Natural killer cell treated with Interleukin-12 subunit alpha and Interleukin-12 subunit beta and Interleukin-15 and Interleukin-18, amount 100 ng/mL, for 72 hours (primary cell): ENCODE results near the gene ZXDC. TPM values are rescaled to one million over a fixed set of nuclear protein-coding genes. Genes with fewer than 3 reads are reported as not detected.

Source experiments
- ATAC-seq, 2 donors: fragments of 150-1000 bp; cut with Tn5 transposase in 1 of 2; sonication (Bioruptor Pico), chemical (Tn5 transposase) in 1 of 2; 2 replicates each; pipeline ENCODE4 v1.10.0; 2021
- DNase-seq: peaks from one replicate; pipeline ENCODE4 v3.0.0; 2022; ENCODE audit warnings: low spot score
- H3K27ac Mint-ChIP-seq, 2 donors: 1 replicate in 1 of 2; 2 replicates in 1 of 2; pipeline ENCODE4 v1.8.0; 2022; ENCODE audit warnings: mixed read lengths in 2 of 2, mild to moderate bottlenecking in 1 of 2, moderate library complexity in 1 of 2
- H3K27me3 Mint-ChIP-seq, 2 donors: 1 replicate in 1 of 2; 2 replicates in 1 of 2; pipeline ENCODE4 v1.8.0; 2022; ENCODE audit warnings: mixed read lengths in 2 of 2
- H3K36me3 Mint-ChIP-seq: one replicate; pipeline ENCODE4 v1.8.0; 2022; ENCODE audit warnings: mixed read lengths
- H3K4me1 Mint-ChIP-seq, 2 donors: 1 replicate in 1 of 2; 2 replicates in 1 of 2; pipeline ENCODE4 v1.8.0; 2022; ENCODE audit warnings: low read depth in 2 of 2, mixed read lengths in 2 of 2, mild to moderate bottlenecking in 1 of 2
- H3K4me3 Mint-ChIP-seq: one replicate; pipeline ENCODE4 v1.8.0; 2022; ENCODE audit warnings: mixed read lengths
- H3K9me3 Mint-ChIP-seq: 2 replicates; pipeline ENCODE4 v1.8.0; 2022; ENCODE audit warnings: mixed read lengths
- total RNA-seq, 2 donors: library from RNA; stranded (reverse); gene quantifications; one replicate each; pipeline ENCODE4 v1.2.3, GENCODE V29; 2022

ZXDC gene
- total RNA-seq, 2 donors from 2014 or later: 34.3 to 49.2 TPM

DNA sequence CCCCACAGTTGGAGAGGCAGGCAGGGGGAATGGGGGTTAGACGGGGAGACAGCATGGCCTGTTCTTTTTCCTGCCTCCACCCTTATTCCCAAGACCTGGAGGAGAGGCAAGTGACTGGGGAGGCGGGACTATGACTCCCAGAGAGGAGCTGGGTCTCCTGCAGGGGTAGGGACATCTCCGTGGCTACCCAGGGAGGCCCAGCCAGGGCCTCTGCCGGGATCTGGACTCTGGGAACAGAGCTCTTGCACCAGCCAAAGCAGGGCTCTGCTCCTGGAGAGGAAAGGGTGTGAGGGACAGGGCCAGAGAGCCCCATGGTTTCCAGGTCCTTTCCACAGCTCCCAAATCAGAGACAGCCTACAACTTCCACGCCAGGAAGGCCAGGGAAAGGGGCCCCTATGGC lies 58.2 kb downstream of the ZXDC start:
- DNase-seq: no peak
- Mint-ChIP-seq H3K4me1 (no peaks in the 10 kb centered on the region), H3K4me3 (no peak overlapping the region), H3K9me3 (no peaks in the 10 kb centered on the region), H3K27ac (no peak overlapping the region), H3K36me3 (no peaks in the 10 kb centered on the region), H3K27me3 (peaks cover 3 to 6% of the 10 kb centered on the region in 2 donors)
- ATAC-seq: no peak

DNA sequence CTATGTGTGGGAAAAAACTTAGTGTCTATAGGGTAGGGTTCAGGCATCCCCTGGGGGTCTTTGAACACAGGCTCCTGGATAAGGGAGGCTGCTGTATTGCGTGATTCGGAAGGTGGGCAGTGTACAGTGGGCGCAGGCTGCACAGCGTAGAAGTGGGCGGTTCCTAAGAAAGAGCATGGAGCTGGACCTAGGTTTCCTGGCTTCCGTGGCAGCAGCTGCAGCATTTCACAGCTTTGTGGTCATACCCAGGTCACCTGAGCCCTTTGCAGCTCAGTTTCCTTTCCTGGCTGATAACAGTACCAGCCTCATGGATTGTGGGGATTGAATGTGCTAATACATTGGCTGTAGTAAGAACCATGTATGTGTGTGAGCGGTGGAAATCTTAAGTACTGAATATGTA lies 58.7 kb downstream of the ZXDC start:
- Mint-ChIP-seq H3K27ac (no peak overlapping the region), H3K4me1 (no peaks in the 10 kb centered on the region), H3K4me3 (no peak overlapping the region), H3K27me3 (peaks cover 8% of the 10 kb centered on the region in 2 donors), H3K36me3 (no peaks in the 10 kb centered on the region), H3K9me3 (no peaks in the 10 kb centered on the region)
- no peak for ATAC-seq
- no peak for DNase-seq

DNA sequence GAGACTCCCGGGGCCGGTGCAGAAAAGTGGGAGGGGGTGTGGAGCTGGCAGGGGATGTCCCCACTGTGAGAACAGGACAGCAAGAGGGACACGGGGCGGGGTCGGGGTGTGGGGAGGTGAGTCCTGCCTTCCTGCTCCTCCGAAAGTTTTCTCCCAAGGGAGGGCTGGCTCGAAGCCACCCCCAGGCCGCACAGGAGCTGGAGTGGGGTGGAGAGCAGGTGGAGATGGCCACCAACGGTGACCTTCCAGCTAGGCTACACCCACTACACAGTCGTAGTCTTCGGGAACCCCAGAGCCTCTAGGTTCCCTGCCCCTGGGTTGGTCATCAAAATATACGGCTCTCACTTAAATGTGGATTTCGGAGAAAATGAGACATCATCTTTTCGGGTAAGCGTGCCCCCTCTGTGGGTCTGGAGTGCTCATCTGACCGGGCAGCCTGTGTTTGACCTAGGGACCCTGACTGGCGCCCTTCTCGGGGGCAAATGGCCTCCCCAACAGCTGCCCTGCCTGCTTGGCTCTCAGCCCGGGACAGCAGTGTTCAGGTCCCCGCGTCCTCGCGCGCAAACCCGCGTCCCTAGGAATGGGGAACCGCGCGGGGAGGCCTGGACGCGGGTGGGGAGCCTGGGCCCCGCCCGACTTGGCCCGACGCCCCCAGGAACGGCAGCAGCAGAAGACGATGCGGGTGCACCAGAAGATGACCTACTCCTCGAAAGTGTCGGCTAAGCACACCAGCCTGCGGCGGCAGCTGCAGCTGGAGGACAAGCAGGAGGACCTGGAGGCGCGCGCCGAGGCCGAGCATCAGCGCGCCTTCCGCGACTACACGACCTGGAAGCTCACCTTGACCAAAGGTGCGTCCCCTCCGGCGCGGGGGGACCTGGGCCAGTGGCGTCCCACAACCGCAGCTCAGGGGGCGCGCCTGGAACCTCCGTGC lies 59.8 kb downstream of the ZXDC start:
- H3K4me3 Mint-ChIP-seq: no peak overlapping the region
- H3K4me1 Mint-ChIP-seq: no peaks in the 10 kb centered on the region
- DNase-seq (no peak), ATAC-seq (no peak)
- no peak overlapping the region for H3K27ac Mint-ChIP-seq
- no peaks in the 10 kb centered on the region for H3K9me3 Mint-ChIP-seq
- no peaks in the 10 kb centered on the region for H3K36me3 Mint-ChIP-seq
- peaks cover 18 to 19% of the 10 kb centered on the region in 2 donors for H3K27me3 Mint-ChIP-seq

DNA sequence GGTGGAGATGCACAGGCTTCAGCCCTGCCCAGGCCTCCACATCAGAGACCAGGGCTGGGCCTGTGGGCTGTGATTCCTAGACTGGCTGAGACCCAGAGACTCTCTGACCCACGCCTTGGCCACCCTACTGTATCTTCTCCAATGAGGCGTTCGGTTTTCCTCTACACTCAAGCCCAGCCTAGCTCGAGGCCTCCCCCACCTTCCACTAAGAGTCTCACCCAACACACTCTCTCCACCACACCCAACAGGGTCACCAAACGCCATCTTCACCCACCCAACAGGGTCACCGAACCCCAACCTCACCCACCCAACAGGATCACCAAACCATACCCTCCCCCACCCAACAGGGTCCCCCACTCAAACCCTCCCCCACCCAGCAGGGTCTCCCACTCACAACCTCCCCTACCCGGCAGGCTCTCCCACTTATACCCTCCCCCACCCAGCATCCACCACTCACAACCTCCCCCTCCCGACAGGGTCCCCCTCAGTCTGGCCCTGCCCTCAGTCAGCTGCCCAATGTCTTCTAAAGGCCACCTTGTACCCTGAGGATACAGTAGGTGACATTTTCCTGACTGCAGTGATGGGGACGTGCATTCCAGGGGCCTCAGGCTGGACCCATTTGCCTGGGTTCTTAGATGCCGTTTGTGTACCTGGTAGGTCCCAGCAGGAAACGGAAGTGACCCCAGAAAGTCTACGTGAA lies 60.6 kb downstream of the ZXDC start:
- Mint-ChIP-seq H3K9me3 (no peaks in the 10 kb centered on the region), H3K36me3 (no peaks in the 10 kb centered on the region), H3K27ac (no peak overlapping the region), H3K4me3 (no peak overlapping the region), H3K4me1 (no peaks in the 10 kb centered on the region), H3K27me3 (peaks cover 22 to 26% of the 10 kb centered on the region in 2 donors)
- ATAC-seq (no peak), DNase-seq (no peak)

DNA sequence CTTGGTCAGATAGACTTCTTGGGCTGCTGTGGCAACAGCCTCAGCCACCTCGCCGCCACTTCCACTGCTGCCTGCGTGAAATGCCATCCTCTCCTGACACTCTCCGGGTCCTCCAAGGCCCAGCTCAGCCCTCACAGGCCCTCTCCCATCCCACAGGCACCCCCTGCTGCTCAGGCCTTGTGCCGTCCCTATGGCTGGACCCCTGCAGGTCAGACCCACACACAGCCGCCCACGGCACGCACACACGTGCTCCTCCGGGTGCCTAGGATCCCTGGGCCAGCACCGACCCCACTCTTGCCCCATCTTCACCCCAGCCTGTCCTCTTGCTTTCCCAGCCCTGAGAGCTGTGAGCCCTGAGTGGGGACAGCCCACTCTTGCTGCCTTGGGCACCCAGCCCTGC lies 61.3 kb downstream of the ZXDC start:
- no peak overlapping the region for H3K27ac Mint-ChIP-seq
- ATAC-seq: no peak
- no peaks in the 10 kb centered on the region for H3K4me1 Mint-ChIP-seq
- no peak for DNase-seq
- no peak overlapping the region for H3K4me3 Mint-ChIP-seq
- H3K27me3 Mint-ChIP-seq: peaks cover 22 to 27% of the 10 kb centered on the region in 2 donors
- H3K9me3 Mint-ChIP-seq: no peaks in the 10 kb centered on the region
- H3K36me3 Mint-ChIP-seq: no peaks in the 10 kb centered on the region

DNA sequence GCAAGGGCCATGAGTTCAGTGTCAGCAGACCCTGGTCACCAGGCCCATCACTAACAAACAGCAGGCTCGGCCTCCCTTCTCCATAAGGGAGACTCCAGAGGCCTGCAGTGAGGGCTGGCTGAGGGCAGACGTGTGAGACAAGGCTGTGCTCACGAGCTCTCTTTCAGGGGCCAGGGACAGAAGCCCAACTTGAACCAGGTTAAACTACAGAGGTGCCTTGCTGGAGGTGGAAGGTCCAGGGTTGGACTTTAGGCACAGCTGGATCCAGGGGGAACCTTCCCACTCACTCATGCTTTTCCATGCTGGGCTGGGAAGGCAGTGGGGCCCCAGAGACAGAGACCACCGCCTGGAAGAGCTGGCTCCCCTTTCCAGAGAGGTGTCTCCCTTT lies 62.0 kb downstream of the ZXDC start:
- no peak for DNase-seq
- no peaks in the 10 kb centered on the region for H3K4me1 Mint-ChIP-seq
- H3K27me3 Mint-ChIP-seq: peaks cover 25 to 34% of the 10 kb centered on the region in 2 donors
- no peaks in the 10 kb centered on the region for H3K9me3 Mint-ChIP-seq
- ATAC-seq: no peak
- no peak overlapping the region for H3K4me3 Mint-ChIP-seq
- H3K27ac Mint-ChIP-seq: no peak overlapping the region
- no peaks in the 10 kb centered on the region for H3K36me3 Mint-ChIP-seq

DNA sequence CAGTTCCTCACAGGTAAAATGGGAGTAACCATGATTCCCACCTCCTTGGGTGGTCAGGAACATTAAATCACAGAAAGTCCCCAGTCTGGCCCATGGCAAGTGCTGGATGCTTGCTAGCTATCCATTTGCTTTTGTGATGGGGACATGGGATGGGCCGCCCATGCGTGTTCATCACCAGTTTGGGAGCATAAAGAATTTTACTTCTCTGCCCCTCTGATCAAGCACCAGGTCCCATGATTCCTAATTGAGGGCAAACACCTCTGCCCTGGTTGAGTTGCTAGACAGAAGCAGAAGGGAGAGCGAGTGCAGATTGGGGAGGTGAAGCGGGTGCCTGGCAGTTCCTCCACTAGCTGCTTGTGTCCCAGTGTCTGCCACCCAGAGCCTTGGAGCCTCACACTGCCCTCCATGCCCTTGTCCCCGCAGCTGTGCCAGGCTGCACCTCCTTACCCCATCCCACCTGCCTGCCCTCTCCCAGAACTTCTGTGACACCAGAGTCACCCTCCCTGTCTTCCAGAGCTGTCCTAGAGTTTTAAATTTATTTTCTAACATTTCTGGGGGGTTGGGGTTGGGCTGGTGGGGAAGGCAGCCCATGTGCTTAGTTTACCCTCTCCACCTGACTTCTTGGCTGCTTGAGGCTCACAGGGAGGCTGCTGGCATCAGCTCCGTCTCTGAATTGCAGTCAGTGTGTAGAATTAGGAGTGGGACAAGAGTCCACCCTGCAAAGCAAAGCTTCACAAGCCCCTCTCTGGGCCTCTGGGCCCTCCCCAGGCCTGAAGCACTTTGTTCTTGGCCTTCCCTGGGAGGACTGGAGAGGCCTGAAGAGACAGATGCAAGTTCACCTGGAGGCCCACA lies 62.6 kb downstream of the ZXDC start:
- ATAC-seq (no peak), DNase-seq (no peak)
- Mint-ChIP-seq H3K4me1 (no peaks in the 10 kb centered on the region), H3K27me3 (peaks cover 25 to 34% of the 10 kb centered on the region in 2 donors), H3K4me3 (no peak overlapping the region), H3K27ac (no peak overlapping the region), H3K36me3 (no peaks in the 10 kb centered on the region), H3K9me3 (no peaks in the 10 kb centered on the region)

DNA sequence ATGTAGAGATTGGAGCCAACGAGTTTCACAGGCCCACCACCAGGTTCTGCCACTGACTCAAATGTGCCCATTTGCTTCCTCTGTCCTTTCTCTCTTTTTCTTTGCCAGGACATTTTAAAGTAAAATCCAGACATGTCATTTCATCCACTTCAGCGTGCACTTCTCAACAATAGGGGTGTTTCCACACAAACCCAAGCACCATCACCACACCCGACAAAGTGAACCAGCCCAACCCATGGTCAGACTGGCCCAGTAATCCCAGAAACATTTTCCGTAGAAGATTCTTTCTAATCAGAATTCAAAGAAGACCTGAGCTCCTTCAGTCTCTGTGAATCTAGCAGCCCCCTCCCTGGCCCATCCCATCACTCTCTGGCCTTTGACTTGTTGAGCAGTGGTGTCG lies 67.6 kb downstream of the ZXDC start:
- Mint-ChIP-seq H3K27me3 (peaks cover 19 to 35% of the 10 kb centered on the region in 2 donors), H3K36me3 (no peaks in the 10 kb centered on the region), H3K4me1 (no peaks in the 10 kb centered on the region), H3K27ac (no peak overlapping the region), H3K4me3 (no peak overlapping the region), H3K9me3 (no peaks in the 10 kb centered on the region)
- no peak for ATAC-seq
- no peak for DNase-seq

DNA sequence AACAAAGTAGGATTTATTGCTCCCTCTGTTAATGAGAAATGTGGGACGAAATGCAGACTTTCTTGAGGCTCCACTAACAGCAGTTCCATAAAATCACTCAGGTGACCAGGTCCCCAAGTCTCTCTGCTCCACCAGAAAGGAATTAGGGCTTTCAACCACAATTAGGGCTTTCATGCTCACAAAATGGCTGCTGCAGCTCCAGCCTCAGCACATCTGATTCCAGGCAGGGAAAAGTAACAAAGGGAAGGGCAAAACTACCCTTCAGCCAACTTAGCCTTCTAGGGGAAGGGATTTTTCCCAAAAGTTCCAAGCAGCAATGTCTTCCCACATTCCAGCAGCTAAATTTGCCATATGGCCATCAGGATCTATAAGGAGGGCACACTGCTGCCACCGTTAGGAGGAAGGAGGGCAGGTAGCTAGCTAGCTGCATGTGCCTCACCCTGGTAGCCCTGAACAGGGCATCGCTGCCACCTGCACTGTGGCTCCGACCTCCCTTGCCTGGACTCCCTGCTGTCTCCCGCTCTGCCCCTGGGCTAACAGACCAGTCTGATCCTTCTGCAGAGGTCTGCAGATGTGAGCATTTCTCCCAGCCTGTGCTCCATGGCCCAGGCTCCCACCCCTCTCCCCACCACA lies 68.2 kb downstream of the ZXDC start:
- Mint-ChIP-seq H3K9me3 (no peaks in the 10 kb centered on the region), H3K4me3 (no peak overlapping the region), H3K4me1 (no peaks in the 10 kb centered on the region), H3K27ac (no peak overlapping the region), H3K36me3 (no peaks in the 10 kb centered on the region), H3K27me3 (peaks cover 24 to 38% of the 10 kb centered on the region in 2 donors)
- ATAC-seq (no peak), DNase-seq (no peak)

DNA sequence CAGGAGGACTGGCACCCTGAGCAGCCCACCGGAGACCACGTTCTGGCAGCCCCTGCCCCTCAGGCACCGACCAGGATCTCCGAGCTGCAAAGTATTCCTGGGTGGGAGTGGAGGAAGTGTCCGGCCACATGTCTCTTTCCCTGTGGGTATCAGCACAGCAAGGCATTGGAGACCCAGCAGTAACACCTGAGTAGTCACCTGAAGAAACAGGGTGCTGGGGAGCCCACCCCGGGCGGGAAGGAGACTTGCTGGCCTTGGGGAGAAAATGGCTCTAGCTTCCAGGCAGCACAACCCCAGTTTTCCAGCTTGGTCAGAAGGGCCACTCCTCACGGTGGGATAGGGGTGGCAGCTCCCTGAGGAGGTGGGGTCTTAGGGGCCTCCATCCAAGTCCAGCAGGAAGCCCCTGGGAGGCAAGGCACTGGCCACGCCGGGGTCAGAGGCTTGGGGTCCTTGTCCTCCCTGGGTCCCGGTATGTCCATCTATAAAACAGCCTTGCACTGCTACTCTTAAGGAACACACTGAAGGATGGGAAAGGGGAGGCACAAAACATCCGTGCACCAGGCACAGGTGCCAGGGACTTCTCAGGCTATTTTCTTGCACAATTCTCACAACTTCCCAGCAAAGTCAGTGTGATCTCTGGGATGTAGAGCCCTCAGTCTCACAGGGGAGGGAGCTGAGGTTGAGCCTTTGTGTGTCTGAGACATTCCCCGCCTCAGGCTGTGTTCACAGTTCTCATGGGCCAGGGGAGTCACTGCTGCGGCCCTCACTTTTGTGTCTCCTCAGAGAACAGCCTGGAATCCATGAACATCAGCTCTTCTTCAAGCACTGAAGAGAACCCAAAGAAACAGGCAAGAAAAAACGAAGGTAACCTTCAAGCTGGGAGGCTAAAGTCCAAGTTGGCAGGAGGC lies 69.0 kb downstream of the ZXDC start:
- no peaks in the 10 kb centered on the region for H3K4me1 Mint-ChIP-seq
- no peaks in the 10 kb centered on the region for H3K36me3 Mint-ChIP-seq
- ATAC-seq: no peak
- H3K27me3 Mint-ChIP-seq: peaks cover 19 to 30% of the 10 kb centered on the region in 2 donors
- no peak overlapping the region for H3K4me3 Mint-ChIP-seq
- H3K27ac Mint-ChIP-seq: no peak overlapping the region
- H3K9me3 Mint-ChIP-seq: no peaks in the 10 kb centered on the region
- DNase-seq: no peak

DNA sequence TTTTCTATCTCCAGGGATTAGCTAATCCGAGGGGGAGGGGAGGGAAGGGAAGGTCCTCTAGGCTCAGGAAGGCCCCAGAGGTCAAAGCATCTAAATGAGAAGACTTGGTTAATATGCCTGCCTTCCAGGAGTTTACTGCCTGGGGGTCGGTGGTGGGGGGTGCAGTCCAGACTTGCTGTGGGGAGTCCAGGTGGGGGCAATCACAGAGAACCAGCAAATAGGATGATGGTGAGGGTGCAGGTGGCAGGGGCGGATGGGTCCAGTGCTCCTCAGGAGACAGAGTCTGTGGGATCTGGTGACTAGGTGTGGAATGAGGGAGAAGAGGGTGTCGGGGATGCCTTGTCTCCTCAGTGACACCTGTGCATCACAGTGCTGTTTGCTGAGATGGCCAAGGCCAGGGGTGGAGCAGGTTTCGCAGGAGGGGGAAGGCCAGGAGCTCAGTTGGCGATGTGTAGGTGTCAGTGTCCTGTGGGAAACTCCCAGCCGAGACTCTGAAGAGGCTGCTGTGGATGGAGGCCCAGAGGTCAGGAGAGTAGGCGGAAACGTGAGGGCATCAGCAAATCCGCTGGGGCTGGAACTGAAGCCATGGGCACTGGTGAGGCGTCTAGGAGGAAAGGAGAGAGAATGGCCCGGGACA lies 72.9 kb downstream of the ZXDC start:
- ATAC-seq: peak in 1 of 2 donors; percentile 28
- Mint-ChIP-seq H3K4me1 (no peaks in the 10 kb centered on the region), H3K36me3 (no peaks in the 10 kb centered on the region), H3K27ac (no peak overlapping the region), H3K9me3 (no peaks in the 10 kb centered on the region), H3K4me3 (no peak overlapping the region), H3K27me3 (peaks cover 11 to 19% of the 10 kb centered on the region in 2 donors)
- DNase-seq: no peak

DNA sequence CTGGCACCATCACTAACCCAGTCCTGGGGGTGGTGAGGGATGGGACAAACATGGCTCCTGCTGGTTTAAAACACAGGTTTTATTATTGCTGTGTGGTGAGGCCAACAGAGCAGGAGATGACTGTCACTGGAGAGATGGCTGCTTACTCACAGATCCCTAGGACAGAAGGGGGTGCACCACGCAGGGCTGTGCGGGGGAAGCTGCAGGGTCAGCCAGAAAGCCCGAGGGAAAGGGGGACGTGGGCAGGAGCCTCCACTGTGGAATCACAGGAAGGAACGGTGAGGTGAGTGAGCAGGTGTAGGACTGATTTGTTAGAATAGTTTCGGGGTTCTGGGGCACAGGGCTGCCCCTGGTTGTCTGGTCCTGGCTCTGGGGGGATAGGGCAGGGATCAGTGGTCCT lies 73.5 kb downstream of the ZXDC start:
- Mint-ChIP-seq H3K27ac (no peak overlapping the region), H3K4me1 (no peaks in the 10 kb centered on the region), H3K27me3 (peaks cover 11 to 19% of the 10 kb centered on the region in 2 donors), H3K36me3 (no peaks in the 10 kb centered on the region), H3K4me3 (no peak overlapping the region), H3K9me3 (no peaks in the 10 kb centered on the region)
- ATAC-seq (peak in 1 of 2 donors; percentile 21), DNase-seq (no peak)
